NCI-H2081 (cell line): ENCODE measurements around the gene MN1.

Experiments used
- DNase-seq, 2 experiments: peaks; one replicate each; lab custom pipeline; 2025; lab: John Stamatoyannopoulos, UW

MN1 gene

GRCh38 chr22:27740202-27740748, 61.3 kb downstream of the MN1 start:
- no peak for DNase-seq

- no peak for DNase-seq
These were observed 64.0 kb downstream of the MN1 start for GRCh38 chr22:27737521-27737920.

- DNase-seq, result no peak
These were observed 67.5 kb downstream of the MN1 start for GRCh38 chr22:27734066-27734465.

GRCh38 chr22:27732841-27733240, 68.7 kb downstream of the MN1 start:
- no peak for DNase-seq

GRCh38 chr22:27732391-27732790, 69.2 kb downstream of the MN1 start:
- no peak for DNase-seq

GRCh38 chr22:27731621-27732020, 69.9 kb downstream of the MN1 start:
- no peak for DNase-seq

GRCh38 chr22:27730641-27731433, 70.7 kb downstream of the MN1 start:
- no peak for DNase-seq

GRCh38 chr22:27729246-27729645, 72.3 kb downstream of the MN1 start:
- no peak for DNase-seq

GRCh38 chr22:27727673-27728451, 73.7 kb downstream of the MN1 start:
- DNase-seq, result no peak

- DNase-seq, result no peak
These were observed 74.7 kb downstream of the MN1 start for GRCh38 chr22:27726686-27727449.

GRCh38 chr22:27726331-27726685, 75.2 kb downstream of the MN1 start:
- no peak for DNase-seq

GRCh38 chr22:27725661-27726060, 75.9 kb downstream of the MN1 start:
- DNase-seq, result no peak

GRCh38 chr22:27724709-27725108, 76.8 kb downstream of the MN1 start:
- no peak for DNase-seq

GRCh38 chr22:27724157-27724556, 77.4 kb downstream of the MN1 start:
- DNase-seq, result no peak

- no peak for DNase-seq
These were observed 77.8 kb downstream of the MN1 start for GRCh38 chr22:27723708-27724107.

- DNase-seq, result no peak
These were observed 78.4 kb downstream of the MN1 start for GRCh38 chr22:27723158-27723557.

GRCh38 chr22:27720860-27721259, 80.7 kb downstream of the MN1 start:
- no peak for DNase-seq

GRCh38 chr22:27719535-27720227, 81.9 kb downstream of the MN1 start:
- peak in 1 of 2 experiments; percentile 9 for DNase-seq

GRCh38 chr22:27719036-27719347, 82.6 kb downstream of the MN1 start:
- DNase-seq, result no peak

GRCh38 chr22:27718186-27719035, 83.1 kb downstream of the MN1 start:
- no peak for DNase-seq

- DNase-seq, result no peak
These were observed 84.5 kb downstream of the MN1 start for GRCh38 chr22:27717094-27717493.
